Measurements from ENCODE around the gene AIF1L.
"Not testable (repeated sequence)": the region's sequence is repeated elsewhere in the genome, so short reads cannot be mapped to it uniquely, and the experiment has no call there.

The AIF1L gene

GRCh38 chr9:131099102-131099606 lies 2.8 kb downstream of the AIF1L start:
- H3K9me3 ChIP-seq (ENCODE audit: control insufficient read depth in 1 of 2, low read length in 2 of 2), result no peaks in the 10 kb centered on the region
- H3K27ac ChIP-seq (ENCODE audit: low read depth, low read length), result no peak overlapping the region
- H3K36me3 ChIP-seq (ENCODE audit: control insufficient read depth in 1 of 2, insufficient read depth in 2 of 2, low read length in 2 of 2), result no peaks in the 10 kb centered on the region
- no peak overlapping the region for H3K4me3 ChIP-seq (ENCODE audit: low read depth in 1 of 2, low read length in 2 of 2)
- peaks cover 0 to 14% of the 10 kb centered on the region in 2 donors for H3K4me1 ChIP-seq (ENCODE audit: control insufficient read depth in 1 of 2, insufficient read depth in 2 of 2, low read length in 2 of 2)
- no peak overlapping the region for H3K9ac ChIP-seq (ENCODE audit: low read depth in 1 of 2, low read length in 2 of 2)
- H3K27me3 ChIP-seq (ENCODE audit: control insufficient read depth in 1 of 2, insufficient read depth in 2 of 2, low read length in 2 of 2), result peaks cover 20 to 30% of the 10 kb centered on the region in 2 donors

DNA sequence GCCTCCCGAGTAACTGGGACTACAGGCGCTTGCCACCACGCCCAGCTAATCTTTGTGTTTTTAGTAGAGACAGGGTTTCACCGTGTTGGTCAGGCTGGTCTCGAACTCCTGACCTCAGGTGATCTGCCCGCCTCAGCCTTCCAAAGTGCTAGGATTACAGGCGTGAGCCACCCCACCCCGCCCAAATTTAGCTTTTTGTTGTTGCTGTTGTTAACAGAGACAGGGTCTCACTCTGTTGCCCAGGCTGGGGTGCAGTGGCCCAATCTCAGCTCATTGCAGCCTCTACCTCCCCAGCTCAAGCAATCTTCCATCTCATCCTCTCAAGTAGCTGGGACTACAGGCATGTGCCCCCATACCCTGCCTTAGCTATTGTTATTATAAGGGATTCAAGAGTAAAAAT lies 3.5 kb downstream of the AIF1L start:
- H3K4me3 ChIP-seq (ENCODE audit: low read depth in 1 of 2, low read length in 2 of 2); H3K9ac ChIP-seq (ENCODE audit: low read depth in 1 of 2, low read length in 2 of 2); H3K9me3 ChIP-seq (ENCODE audit: control insufficient read depth in 1 of 2, low read length in 2 of 2); H3K36me3 ChIP-seq (ENCODE audit: control insufficient read depth in 1 of 2, insufficient read depth in 2 of 2, low read length in 2 of 2); H3K4me1 ChIP-seq (ENCODE audit: control insufficient read depth in 1 of 2, insufficient read depth in 2 of 2, low read length in 2 of 2); H3K27ac ChIP-seq (ENCODE audit: low read depth, low read length): not testable (repeated sequence)
- H3K27me3 ChIP-seq (ENCODE audit: control insufficient read depth in 1 of 2, insufficient read depth in 2 of 2, low read length in 2 of 2), result peaks cover 17 to 23% of the 10 kb centered on the region in 2 donors

GRCh38 chr9:131100445-131100844 lies 4.1 kb downstream of the AIF1L start:
- Histone ChIP-seq H3K9ac (ENCODE audit: low read depth in 1 of 2, low read length in 2 of 2) (no peak overlapping the region), H3K36me3 (ENCODE audit: control insufficient read depth in 1 of 2, insufficient read depth in 2 of 2, low read length in 2 of 2) (no peaks in the 10 kb centered on the region), H3K27ac (ENCODE audit: low read depth, low read length) (no peak overlapping the region), H3K27me3 (ENCODE audit: control insufficient read depth in 1 of 2, insufficient read depth in 2 of 2, low read length in 2 of 2) (peaks cover 12 to 18% of the 10 kb centered on the region in 2 donors), H3K9me3 (ENCODE audit: control insufficient read depth in 1 of 2, low read length in 2 of 2) (no peaks in the 10 kb centered on the region), H3K4me3 (ENCODE audit: low read depth in 1 of 2, low read length in 2 of 2) (no peak overlapping the region), H3K4me1 (ENCODE audit: control insufficient read depth in 1 of 2, insufficient read depth in 2 of 2, low read length in 2 of 2) (peaks cover 0 to 8% of the 10 kb centered on the region in 2 donors)

DNA sequence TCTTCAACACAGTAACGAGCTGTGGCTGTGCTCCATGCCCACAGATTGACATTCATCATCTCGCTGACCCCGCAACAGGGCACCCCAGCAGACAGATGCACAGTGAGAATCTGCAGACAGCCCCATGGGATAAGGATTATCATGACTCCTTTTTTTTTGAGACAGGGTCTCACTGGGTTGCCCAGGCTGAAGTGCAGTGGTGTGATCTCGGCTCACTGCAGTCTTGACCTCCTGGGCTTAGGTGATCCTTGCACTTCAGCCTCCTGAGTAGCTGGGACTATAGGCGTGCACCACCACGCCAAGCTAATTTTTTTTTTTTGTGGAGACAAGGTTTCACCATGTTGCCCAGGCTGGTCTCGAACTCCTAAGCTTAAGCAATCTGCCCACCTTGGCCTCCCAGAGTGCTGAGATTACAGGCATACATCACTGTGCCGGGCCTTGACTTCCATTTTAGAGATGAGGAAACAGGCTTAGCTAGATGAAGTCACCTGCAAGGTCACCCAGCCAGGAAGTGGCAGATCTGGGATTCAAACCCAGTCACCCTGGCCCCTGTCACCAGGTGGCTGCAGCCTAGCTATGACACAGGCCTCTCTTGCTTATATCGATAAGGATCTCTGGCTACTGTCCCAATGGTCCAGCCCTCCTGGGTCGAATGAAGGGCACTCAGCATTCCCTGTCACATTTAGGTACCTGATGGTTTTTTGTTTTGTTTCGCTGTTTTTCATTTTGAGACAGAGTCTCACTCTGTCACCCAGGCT lies 5.1 kb downstream of the AIF1L start:
- H3K9ac ChIP-seq (ENCODE audit: low read depth in 1 of 2, low read length in 2 of 2), result no peak overlapping the region
- peaks cover 6 to 11% of the 10 kb centered on the region in 2 donors for H3K27me3 ChIP-seq (ENCODE audit: control insufficient read depth in 1 of 2, insufficient read depth in 2 of 2, low read length in 2 of 2)
- H3K27ac ChIP-seq (ENCODE audit: low read depth, low read length), result no peak overlapping the region
- no peak overlapping the region for H3K4me3 ChIP-seq (ENCODE audit: low read depth in 1 of 2, low read length in 2 of 2)
- H3K9me3 ChIP-seq (ENCODE audit: control insufficient read depth in 1 of 2, low read length in 2 of 2), result no peaks in the 10 kb centered on the region
- H3K36me3 ChIP-seq (ENCODE audit: control insufficient read depth in 1 of 2, insufficient read depth in 2 of 2, low read length in 2 of 2), result no peaks in the 10 kb centered on the region
- H3K4me1 ChIP-seq (ENCODE audit: control insufficient read depth in 1 of 2, insufficient read depth in 2 of 2, low read length in 2 of 2), result peaks cover 0 to 5% of the 10 kb centered on the region in 2 donors

GRCh38 chr9:131103024-131103423 lies 6.7 kb downstream of the AIF1L start:
- Histone ChIP-seq H3K9ac (ENCODE audit: low read depth in 1 of 2, low read length in 2 of 2) (no peak overlapping the region), H3K4me1 (ENCODE audit: control insufficient read depth in 1 of 2, insufficient read depth in 2 of 2, low read length in 2 of 2) (no peaks in the 10 kb centered on the region), H3K4me3 (ENCODE audit: low read depth in 1 of 2, low read length in 2 of 2) (no peak overlapping the region), H3K27me3 (ENCODE audit: control insufficient read depth in 1 of 2, insufficient read depth in 2 of 2, low read length in 2 of 2) (no peaks in the 10 kb centered on the region), H3K9me3 (ENCODE audit: control insufficient read depth in 1 of 2, low read length in 2 of 2) (no peaks in the 10 kb centered on the region), H3K36me3 (ENCODE audit: control insufficient read depth in 1 of 2, insufficient read depth in 2 of 2, low read length in 2 of 2) (no peaks in the 10 kb centered on the region), H3K27ac (ENCODE audit: low read depth, low read length) (no peak overlapping the region)

DNA sequence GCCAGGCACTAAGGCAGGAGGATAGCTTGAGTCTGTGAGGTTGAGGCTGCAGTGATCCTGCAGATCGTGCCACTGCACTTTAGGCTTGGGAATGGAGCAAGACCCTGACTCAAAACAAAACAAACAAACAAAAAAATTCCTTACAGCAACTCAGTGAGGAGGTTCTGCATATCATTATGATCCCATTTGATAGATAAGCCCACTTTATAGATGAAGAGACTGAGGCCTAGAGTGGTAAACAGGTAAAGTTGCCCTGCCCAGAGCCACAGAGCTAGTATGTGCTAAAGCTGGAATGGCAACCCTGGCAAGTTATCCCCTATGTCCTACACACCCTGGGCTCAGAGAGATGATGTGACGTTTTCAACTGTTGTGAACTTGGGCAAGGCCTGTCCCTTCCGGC lies 7.2 kb downstream of the AIF1L start:
- no peaks in the 10 kb centered on the region for H3K9me3 ChIP-seq (ENCODE audit: control insufficient read depth in 1 of 2, low read length in 2 of 2)
- no peaks in the 10 kb centered on the region for H3K27me3 ChIP-seq (ENCODE audit: control insufficient read depth in 1 of 2, insufficient read depth in 2 of 2, low read length in 2 of 2)
- no peaks in the 10 kb centered on the region for H3K36me3 ChIP-seq (ENCODE audit: control insufficient read depth in 1 of 2, insufficient read depth in 2 of 2, low read length in 2 of 2)
- H3K4me1 ChIP-seq (ENCODE audit: control insufficient read depth in 1 of 2, insufficient read depth in 2 of 2, low read length in 2 of 2), result no peaks in the 10 kb centered on the region
- H3K27ac ChIP-seq (ENCODE audit: low read depth, low read length), result no peak overlapping the region
- no peak overlapping the region for H3K4me3 ChIP-seq (ENCODE audit: low read depth in 1 of 2, low read length in 2 of 2)
- no peak overlapping the region for H3K9ac ChIP-seq (ENCODE audit: low read depth in 1 of 2, low read length in 2 of 2)

GRCh38 chr9:131104016-131104740 lies 7.8 kb downstream of the AIF1L start:
- no peaks in the 10 kb centered on the region for H3K9me3 ChIP-seq (ENCODE audit: control insufficient read depth in 1 of 2, low read length in 2 of 2)
- H3K27ac ChIP-seq (ENCODE audit: low read depth, low read length), result no peak overlapping the region
- H3K4me1 ChIP-seq (ENCODE audit: control insufficient read depth in 1 of 2, insufficient read depth in 2 of 2, low read length in 2 of 2), result no peaks in the 10 kb centered on the region

GRCh38 chr9:131105952-131106351 lies 9.6 kb downstream of the AIF1L start:
- Histone ChIP-seq H3K27ac (ENCODE audit: low read depth, low read length) (no peak overlapping the region), H3K27me3 (ENCODE audit: control insufficient read depth in 1 of 2, insufficient read depth in 2 of 2, low read length in 2 of 2) (no peaks in the 10 kb centered on the region), H3K4me1 (ENCODE audit: control insufficient read depth in 1 of 2, insufficient read depth in 2 of 2, low read length in 2 of 2) (no peaks in the 10 kb centered on the region), H3K9me3 (ENCODE audit: control insufficient read depth in 1 of 2, low read length in 2 of 2) (no peaks in the 10 kb centered on the region), H3K9ac (ENCODE audit: low read depth in 1 of 2, low read length in 2 of 2) (no peak overlapping the region), H3K4me3 (ENCODE audit: low read depth in 1 of 2, low read length in 2 of 2) (no peak overlapping the region), H3K36me3 (ENCODE audit: control insufficient read depth in 1 of 2, insufficient read depth in 2 of 2, low read length in 2 of 2) (no peaks in the 10 kb centered on the region)

More at GRCh38 chr9:131104016-131104740, 7.8 kb downstream of the AIF1L start:
- Histone ChIP-seq H3K36me3 (ENCODE audit: control insufficient read depth in 1 of 2, insufficient read depth in 2 of 2, low read length in 2 of 2) (no peaks in the 10 kb centered on the region), H3K4me3 (ENCODE audit: low read depth in 1 of 2, low read length in 2 of 2) (no peak overlapping the region), H3K9ac (ENCODE audit: low read depth in 1 of 2, low read length in 2 of 2) (no peak overlapping the region), H3K27me3 (ENCODE audit: control insufficient read depth in 1 of 2, insufficient read depth in 2 of 2, low read length in 2 of 2) (no peaks in the 10 kb centered on the region)

DNA sequence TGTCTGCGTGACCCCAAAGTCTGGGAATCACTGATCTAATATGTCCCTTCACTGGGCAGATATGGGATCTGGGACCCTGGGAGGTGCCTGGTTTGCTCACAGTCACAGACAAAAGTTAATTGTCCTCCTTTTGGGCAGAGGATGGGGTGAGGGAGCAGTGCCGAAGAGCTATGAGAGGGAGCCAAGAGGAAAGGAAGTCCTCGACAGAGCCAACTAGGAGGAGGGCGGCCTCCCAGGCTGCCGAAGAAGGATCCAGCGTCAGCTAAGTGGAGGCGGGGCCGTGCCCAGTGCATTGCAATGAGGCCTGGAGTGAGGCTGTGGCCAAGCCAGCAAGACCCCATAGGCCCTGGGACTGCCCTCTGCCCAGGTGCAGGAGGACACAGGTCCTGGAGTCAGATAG lies 11.4 kb downstream of the AIF1L start:
- H3K4me3 ChIP-seq (ENCODE audit: low read depth in 1 of 2, low read length in 2 of 2), result no peak overlapping the region
- no peaks in the 10 kb centered on the region for H3K27me3 ChIP-seq (ENCODE audit: control insufficient read depth in 1 of 2, insufficient read depth in 2 of 2, low read length in 2 of 2)
- H3K9ac ChIP-seq (ENCODE audit: low read depth in 1 of 2, low read length in 2 of 2), result no peak overlapping the region
- H3K4me1 ChIP-seq (ENCODE audit: control insufficient read depth in 1 of 2, insufficient read depth in 2 of 2, low read length in 2 of 2), result no peaks in the 10 kb centered on the region
- H3K27ac ChIP-seq (ENCODE audit: low read depth, low read length), result no peak overlapping the region
- H3K36me3 ChIP-seq (ENCODE audit: control insufficient read depth in 1 of 2, insufficient read depth in 2 of 2, low read length in 2 of 2), result no peaks in the 10 kb centered on the region
- H3K9me3 ChIP-seq (ENCODE audit: control insufficient read depth in 1 of 2, low read length in 2 of 2), result no peaks in the 10 kb centered on the region

GRCh38 chr9:131111186-131111853 lies 15.0 kb downstream of the AIF1L start:
- Histone ChIP-seq H3K27me3 (ENCODE audit: control insufficient read depth in 1 of 2, insufficient read depth in 2 of 2, low read length in 2 of 2) (no peaks in the 10 kb centered on the region), H3K4me1 (ENCODE audit: control insufficient read depth in 1 of 2, insufficient read depth in 2 of 2, low read length in 2 of 2) (no peaks in the 10 kb centered on the region), H3K27ac (ENCODE audit: low read depth, low read length) (peak overlapping the region; percentile 10), H3K9me3 (ENCODE audit: control insufficient read depth in 1 of 2, low read length in 2 of 2) (no peaks in the 10 kb centered on the region), H3K4me3 (ENCODE audit: low read depth in 1 of 2, low read length in 2 of 2) (no peak overlapping the region), H3K36me3 (ENCODE audit: control insufficient read depth in 1 of 2, insufficient read depth in 2 of 2, low read length in 2 of 2) (no peaks in the 10 kb centered on the region), H3K9ac (ENCODE audit: low read depth in 1 of 2, low read length in 2 of 2) (no peak overlapping the region)

All from duodenal mucosa (tissue), 2 donors.